ENCODE measurements around the gene ACY1. TPM values are rescaled to one million over a fixed set of nuclear protein-coding genes. Genes with fewer than 3 reads are reported as not detected.
A peak's percentile ranks its signal among the peaks of the same experiment; 100 is the strongest.

The ACY1 gene
- polyA plus RNA-seq, 1 of the 3 experiments (the other 2 are of a cell fraction): 93.0 TPM

GRCh38 chr3:52004163-52004787, 20.9 kb downstream of the ACY1 start:
- no peak overlapping the region for H3K4me3 ChIP-seq (ENCODE audit: low read depth in 2 of 2, low read length in 1 of 2)
- ChIA-PET CTCF (interaction anchor here (0.6 to 24.7 kb wide), 56 partner anchors 9 to 332 kb away, joined by 3 to 983 read pairs (median 4); partner anchors contain the start of genes ABHD14A, ABHD14B, ACY1 and DUSP7), POLR2A (interaction anchor here (0.8 to 6.2 kb wide), 16 partner anchors 8 to 150 kb away, joined by 3 to 144 read pairs (median 8); partner anchors contain the start of genes DUSP7, POC1A and RPL29)
- no peak overlapping the region for H3K4me2 ChIP-seq
- no peaks in the 10 kb centered on the region for H3K36me3 ChIP-seq (replicated peaks in 1 of 2; ENCODE audit: control insufficient read depth in 1 of 2, insufficient read depth in 2 of 2, low read length in 1 of 2)
- H3K4me1 ChIP-seq (ENCODE audit: control insufficient read depth in 1 of 2, insufficient read depth in 2 of 2, low read depth in 1 of 2, low read length in 1 of 2): peaks cover 20 to 62% of the 10 kb centered on the region in 2 experiments
- H3F3A ChIP-seq (replicated peaks; ENCODE audit: insufficient read depth): peaks cover 3% of the 10 kb centered on the region
- H4K20me1 ChIP-seq (ENCODE audit: insufficient read depth): no peaks in the 10 kb centered on the region
- TF ChIP-seq TAF1 (IDR thresholded peaks at IDR 0.05; ENCODE audit: borderline replicate concordance, low read depth, low read length) (no peak), GABPA (IDR thresholded peaks at IDR 0.05; ENCODE audit: low read depth) (no peak), REST (IDR thresholded peaks at IDR 0.05; ENCODE audit: low read depth, low read length) (no peak), FOXJ3 (CRISPR knock-in tag; IDR thresholded peaks at IDR 0.05) (no peak), TCF12 (IDR thresholded peaks at IDR 0.05) (no peak), USF2 (IDR thresholded peaks at IDR 0.05; ENCODE audit: borderline replicate concordance, low read depth, low read length) (no peak), YY1 (IDR thresholded peaks at IDR 0.05; ENCODE audit: low read depth) (no peak), TEAD4 (IDR thresholded peaks at IDR 0.05; ENCODE audit: borderline replicate concordance, insufficient read depth) (no peak), SMC3 (IDR thresholded peaks at IDR 0.05; ENCODE audit: low read depth, low read length) (peak; percentile 94), FOXM1 (IDR thresholded peaks at IDR 0.05; ENCODE audit: low read depth) (no peak), CTCF (IDR thresholded peaks at IDR 0.05) (peak; percentile 61), POLR2AphosphoS5 (IDR thresholded peaks at IDR 0.05; ENCODE audit: low read depth, low read length) (no peak), MXI1 (IDR thresholded peaks at IDR 0.05; ENCODE audit: low read depth, low read length) (peak; percentile 22; the same call in 1 of the 2 replicates), RAD21 (IDR thresholded peaks at IDR 0.05; ENCODE audit: low read length) (peak; percentile 99), RFX5 (IDR thresholded peaks at IDR 0.05; ENCODE audit: low read length) (no peak), RCOR1 (IDR thresholded peaks at IDR 0.05; ENCODE audit: low read length) (peak; percentile 46; the same call in 1 of the 2 replicates), NFIC (IDR thresholded peaks at IDR 0.05; ENCODE audit: borderline replicate concordance) (no peak), RXRA (IDR thresholded peaks at IDR 0.05; ENCODE audit: borderline replicate concordance, low read depth) (no peak), GATA2 (CRISPR knock-in tag; IDR thresholded peaks at IDR 0.05) (no peak), EP300 (IDR thresholded peaks at IDR 0.05; ENCODE audit: borderline replicate concordance in 1 of 2, low read depth in 1 of 2, low read length in 1 of 2) (no peak; a peak in 1 of 4 replicates), PBX3 (IDR thresholded peaks at IDR 0.05) (no peak), JUND (IDR thresholded peaks at IDR 0.05) (no peak), CHD2 (IDR thresholded peaks at IDR 0.05; ENCODE audit: low read length, partially characterized antibody) (no peak), MAX (IDR thresholded peaks at IDR 0.05; ENCODE audit: low read depth) (no peak)
- H3K9me2 ChIP-seq: no peaks in the 10 kb centered on the region
- no peaks in the 10 kb centered on the region for H3K79me2 ChIP-seq (ENCODE audit: insufficient read depth)
- H3K9me3 ChIP-seq: no peaks in the 10 kb centered on the region
- no peaks in the 10 kb centered on the region for H3K27me3 ChIP-seq (ENCODE audit: insufficient read depth)
- no peak overlapping the region for H2AFZ ChIP-seq (ENCODE audit: low read depth)
- DNase-seq: peak; percentile 88
- no peak overlapping the region for H3K9ac ChIP-seq
- peak overlapping the region in 1 of 2 experiments; percentile 99; a peak in 2 of 4 replicates for H3K27ac ChIP-seq (ENCODE audit: low read depth in 2 of 2, low read length in 1 of 2)
- 72% methylated on average over 15 of the region's 16 CpGs for WGBS (ENCODE audit: low lambda C conversion rate)
